Measurements from ENCODE around the gene JADE2. TPM values are rescaled to one million over a fixed set of nuclear protein-coding genes. Genes with fewer than 3 reads are reported as not detected.
"Not testable (repeated sequence)": the region's sequence is repeated elsewhere in the genome, so short reads cannot be mapped to it uniquely, and the experiment has no call there.

Gene JADE2
- total RNA-seq, 1 donor: 38.8 TPM

DNA sequence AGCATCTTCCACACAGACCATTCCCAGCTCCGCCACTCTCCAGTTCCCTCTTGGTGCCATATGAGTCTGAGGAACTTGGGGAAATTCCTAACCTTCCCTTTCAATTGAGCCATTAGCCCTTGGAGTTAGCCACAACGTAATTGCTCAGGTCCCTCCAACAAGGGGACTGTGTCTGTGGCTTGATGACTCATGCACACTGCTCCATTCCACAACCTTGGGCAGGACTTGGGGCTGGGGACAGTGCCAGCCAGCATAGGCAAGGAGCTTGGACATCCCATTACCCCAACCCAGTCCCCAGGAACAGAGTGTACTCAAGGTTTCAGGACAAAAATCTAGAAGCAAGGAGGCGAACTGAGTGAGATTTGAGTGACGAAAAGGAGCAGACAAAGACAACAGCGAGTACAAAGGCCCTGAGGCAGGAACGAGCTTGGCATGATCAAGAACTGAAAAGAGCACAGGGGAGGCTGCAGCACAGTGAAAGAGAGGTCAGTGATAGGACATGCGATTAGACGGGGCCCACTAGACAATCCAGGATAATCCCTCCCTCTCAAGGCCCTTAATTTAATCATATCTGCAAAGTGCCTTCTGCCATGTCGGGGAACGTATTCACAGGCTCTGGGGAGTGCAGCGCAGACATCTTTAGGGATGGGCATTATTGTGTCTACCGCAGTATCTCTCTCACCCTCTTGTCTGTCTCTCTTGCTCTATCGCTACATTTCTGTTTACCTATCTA is 16.0 kb upstream of the JADE2 start:
- TF ChIP-seq, protein P1, sequence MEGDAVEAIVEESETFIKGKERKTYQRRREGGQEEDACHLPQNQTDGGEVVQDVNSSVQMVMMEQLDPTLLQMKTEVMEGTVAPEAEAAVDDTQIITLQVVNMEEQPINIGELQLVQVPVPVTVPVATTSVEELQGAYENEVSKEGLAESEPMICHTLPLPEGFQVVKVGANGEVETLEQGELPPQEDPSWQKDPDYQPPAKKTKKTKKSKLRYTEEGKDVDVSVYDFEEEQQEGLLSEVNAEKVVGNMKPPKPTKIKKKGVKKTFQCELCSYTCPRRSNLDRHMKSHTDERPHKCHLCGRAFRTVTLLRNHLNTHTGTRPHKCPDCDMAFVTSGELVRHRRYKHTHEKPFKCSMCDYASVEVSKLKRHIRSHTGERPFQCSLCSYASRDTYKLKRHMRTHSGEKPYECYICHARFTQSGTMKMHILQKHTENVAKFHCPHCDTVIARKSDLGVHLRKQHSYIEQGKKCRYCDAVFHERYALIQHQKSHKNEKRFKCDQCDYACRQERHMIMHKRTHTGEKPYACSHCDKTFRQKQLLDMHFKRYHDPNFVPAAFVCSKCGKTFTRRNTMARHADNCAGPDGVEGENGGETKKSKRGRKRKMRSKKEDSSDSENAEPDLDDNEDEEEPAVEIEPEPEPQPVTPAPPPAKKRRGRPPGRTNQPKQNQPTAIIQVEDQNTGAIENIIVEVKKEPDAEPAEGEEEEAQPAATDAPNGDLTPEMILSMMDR (IDR thresholded peaks at IDR 0.05; ENCODE audit: insufficient read depth, low read length): no peak
- H3K4me3 ChIP-seq (ENCODE audit: low read depth, low read length): no peak overlapping the region
- DNase-seq (ENCODE audit: low read depth): peak; percentile 20

DNA sequence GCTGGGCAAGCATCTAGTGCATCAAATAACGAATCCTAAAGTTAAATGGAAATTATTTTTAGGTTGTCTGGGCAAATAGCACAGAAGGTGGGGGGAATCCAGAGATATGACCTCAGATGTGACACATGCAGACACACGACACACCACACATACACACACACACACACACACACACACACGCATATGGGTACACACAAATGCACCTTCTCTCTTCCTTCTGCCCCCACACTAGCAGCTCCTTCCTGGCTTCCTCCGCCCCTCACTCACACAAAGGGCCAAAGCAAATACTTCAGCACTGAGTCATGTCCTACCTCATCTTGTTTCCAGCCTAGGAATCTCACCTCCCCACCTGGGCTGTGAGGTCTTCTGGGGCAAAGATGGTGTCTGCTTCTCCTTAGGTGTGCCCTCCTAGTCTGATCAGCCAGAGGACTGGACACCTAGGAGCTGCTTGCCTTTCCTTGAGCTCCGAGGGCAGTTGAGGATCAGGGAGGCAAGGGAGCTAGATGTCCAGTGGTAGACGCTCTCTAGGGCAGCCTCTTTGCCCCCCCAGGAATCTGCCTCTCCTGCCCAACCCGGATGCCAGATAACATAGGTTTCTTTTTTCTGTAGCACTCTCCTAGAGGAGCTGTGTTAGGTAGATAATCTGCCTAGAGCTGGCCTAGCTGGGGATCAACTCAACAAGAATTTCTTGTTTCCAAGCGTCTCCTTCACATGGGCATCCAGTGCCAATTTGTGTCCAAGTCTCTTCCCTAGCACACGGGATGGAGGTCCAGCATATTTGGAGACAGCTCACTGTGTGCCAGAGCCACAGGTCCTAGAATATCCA is 14.3 kb upstream of the JADE2 start:
- TF ChIP-seq, protein P1 (IDR thresholded peaks at IDR 0.05; ENCODE audit: insufficient read depth, low read length): no peak
- H3K4me3 ChIP-seq (ENCODE audit: low read depth, low read length): no peak overlapping the region
- peak; percentile 27 for DNase-seq (ENCODE audit: low read depth)

- TF ChIP-seq, protein P1 (IDR thresholded peaks at IDR 0.05; ENCODE audit: insufficient read depth, low read length): no peak
- H3K4me3 ChIP-seq (ENCODE audit: low read depth, low read length): no peak overlapping the region
- peak; percentile 81 for DNase-seq (ENCODE audit: low read depth)
Observed at GRCh38 chr5:134511796-134512660, 13.4 kb upstream of the JADE2 start.

DNA sequence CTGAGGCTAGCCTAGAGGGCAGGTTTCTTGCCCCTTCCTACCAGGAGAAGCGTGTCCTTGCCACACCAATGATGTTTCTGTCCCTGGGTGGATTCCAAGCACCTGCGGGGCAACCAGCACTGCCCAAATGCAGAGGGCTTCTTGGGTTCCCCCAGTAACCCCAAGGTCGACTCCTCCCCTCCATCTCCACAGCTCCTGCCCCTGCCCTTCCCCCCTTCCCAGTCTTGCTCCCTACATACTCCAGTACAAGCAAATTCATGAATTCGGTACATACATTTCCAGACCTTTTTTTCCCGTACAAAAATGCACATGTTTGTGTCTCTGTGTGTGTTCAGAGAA is 12.8 kb upstream of the JADE2 start:
- DNase-seq (ENCODE audit: low read depth): no peak
- H3K4me3 ChIP-seq (ENCODE audit: low read depth, low read length): no peak overlapping the region
- TF ChIP-seq, protein P1 (IDR thresholded peaks at IDR 0.05; ENCODE audit: insufficient read depth, low read length): no peak

DNA sequence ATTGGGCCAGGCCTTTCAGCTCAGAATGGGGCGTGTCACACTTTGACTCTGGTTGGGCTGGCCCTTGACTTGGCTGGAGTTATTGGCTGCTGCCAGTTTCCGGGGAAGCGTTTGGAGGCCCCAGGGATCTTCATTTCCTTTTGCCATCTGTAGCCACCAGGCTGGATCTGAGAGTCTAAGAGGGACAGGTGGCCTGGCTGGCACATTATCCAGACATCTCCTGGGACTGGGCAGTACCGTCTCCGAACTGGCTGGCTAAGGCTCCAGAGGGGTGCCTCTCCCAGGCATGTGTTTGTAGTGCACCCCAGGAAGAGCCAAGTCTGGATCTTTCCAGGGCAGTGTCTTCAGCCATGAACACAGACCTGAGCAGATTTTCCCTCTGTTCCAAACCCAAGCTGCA is 9.7 kb upstream of the JADE2 start:
- TF ChIP-seq, protein P1 (IDR thresholded peaks at IDR 0.05; ENCODE audit: insufficient read depth, low read length): no peak
- DNase-seq (ENCODE audit: low read depth): no peak
- H3K4me3 ChIP-seq (ENCODE audit: low read depth, low read length): no peak overlapping the region

DNA sequence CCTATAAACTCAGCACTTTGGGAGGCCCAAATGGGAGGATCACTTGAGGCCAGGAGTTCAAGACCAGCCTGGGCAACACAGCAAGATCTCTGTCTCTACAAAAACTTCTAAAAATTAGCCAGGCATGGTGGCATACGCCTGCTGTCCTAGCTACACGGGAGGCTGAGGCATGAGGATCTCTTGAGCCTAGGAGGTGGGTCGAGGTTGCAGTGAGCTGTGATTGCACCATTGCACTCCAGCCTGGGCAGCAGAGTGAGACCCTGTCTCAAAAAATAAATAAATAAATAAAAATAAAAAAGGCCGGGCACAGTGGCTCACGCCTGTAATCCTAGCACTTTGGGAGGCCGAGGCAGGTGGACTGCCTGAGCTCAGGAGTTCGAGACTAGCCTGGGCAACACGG is 8.5 kb upstream of the JADE2 start:
- not testable (repeated sequence) for H3K4me3 ChIP-seq (ENCODE audit: low read depth, low read length); DNase-seq (ENCODE audit: low read depth)

DNA sequence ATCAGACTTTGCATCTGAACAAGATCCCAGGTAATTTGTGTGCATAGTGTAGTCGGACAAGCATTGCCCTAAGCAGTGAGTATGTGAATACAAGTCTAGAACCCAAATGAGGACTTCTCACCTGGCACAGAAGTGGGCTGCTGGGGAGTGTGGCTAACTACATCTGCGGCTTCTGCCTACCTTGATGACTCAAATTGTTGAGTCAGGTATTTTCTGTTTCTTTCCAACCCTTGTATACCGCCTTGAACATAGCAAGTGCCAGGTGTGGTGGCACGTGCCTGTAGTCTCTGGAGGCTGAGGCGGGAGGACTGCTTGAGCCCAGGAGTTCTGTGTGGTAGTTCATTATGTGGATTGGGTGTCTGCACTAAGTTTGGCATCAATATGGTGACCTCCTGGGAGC is 7.9 kb upstream of the JADE2 start:
- TF ChIP-seq, protein P1 (IDR thresholded peaks at IDR 0.05; ENCODE audit: insufficient read depth, low read length): no peak
- no peak for DNase-seq (ENCODE audit: low read depth)
- no peak overlapping the region for H3K4me3 ChIP-seq (ENCODE audit: low read depth, low read length)
